ENCODE data around the gene DICER1. TPM values are rescaled to one million over a fixed set of nuclear protein-coding genes. Genes with fewer than 3 reads are reported as not detected.

The DICER1 gene
- total RNA-seq, 1 experiment from 2014 or later: 48.0 TPM

DNA sequence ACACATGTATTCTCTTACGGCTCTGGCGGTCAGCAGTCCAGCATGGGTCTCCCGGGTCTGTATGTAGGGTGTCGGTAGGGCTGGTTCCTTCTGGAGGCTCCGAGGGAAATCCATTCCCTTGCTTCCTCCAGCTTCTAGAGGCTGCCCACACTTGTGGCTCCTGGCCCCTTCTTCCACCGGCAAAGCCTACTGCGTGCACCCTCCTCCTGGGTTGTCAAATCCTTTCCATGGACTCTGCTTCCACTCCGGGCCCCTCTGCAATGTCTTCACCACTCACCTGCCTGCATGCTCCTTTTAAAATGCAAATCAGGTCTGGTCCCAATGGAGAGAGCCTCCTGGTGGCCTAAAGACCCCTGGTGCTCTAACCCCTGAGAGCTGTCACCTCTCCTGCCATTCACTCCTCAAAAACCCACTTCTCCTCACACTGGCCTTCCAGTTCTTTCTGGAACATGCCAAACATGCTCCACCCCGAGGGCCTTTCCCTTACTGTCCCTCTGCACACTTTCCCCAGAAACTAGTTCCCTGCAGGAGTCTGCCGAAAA, 108.5 kb downstream of the DICER1 start:
- in situ Hi-C loops (cut with HindIII; ENCODE audit: low sequenced_read_pairs): no loop called here
- DNase-seq (ENCODE audit: low spot score): no peak

DNA sequence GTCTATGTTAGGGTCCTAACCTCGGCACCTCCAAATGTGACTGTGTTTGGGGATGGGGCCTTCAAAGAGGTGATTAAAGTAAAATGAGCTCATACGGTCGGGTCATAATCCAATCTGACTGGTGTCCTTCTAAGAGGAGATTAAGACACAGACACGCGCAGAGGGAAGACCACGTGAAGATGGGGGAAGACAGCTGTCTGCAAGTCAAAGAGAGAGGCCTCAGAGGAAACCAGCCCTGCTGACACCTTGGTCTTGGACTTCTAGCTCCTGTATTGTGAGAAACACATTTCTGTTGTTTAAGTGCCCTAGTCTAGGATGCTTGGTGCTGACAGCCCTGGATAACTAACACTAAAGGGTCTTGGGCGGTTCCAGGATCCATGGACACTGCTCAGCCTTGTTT, 109.6 kb downstream of the DICER1 start:
- DNase-seq (ENCODE audit: low spot score): no peak
- in situ Hi-C loops (cut with HindIII; ENCODE audit: low sequenced_read_pairs): no loop called here

DNA sequence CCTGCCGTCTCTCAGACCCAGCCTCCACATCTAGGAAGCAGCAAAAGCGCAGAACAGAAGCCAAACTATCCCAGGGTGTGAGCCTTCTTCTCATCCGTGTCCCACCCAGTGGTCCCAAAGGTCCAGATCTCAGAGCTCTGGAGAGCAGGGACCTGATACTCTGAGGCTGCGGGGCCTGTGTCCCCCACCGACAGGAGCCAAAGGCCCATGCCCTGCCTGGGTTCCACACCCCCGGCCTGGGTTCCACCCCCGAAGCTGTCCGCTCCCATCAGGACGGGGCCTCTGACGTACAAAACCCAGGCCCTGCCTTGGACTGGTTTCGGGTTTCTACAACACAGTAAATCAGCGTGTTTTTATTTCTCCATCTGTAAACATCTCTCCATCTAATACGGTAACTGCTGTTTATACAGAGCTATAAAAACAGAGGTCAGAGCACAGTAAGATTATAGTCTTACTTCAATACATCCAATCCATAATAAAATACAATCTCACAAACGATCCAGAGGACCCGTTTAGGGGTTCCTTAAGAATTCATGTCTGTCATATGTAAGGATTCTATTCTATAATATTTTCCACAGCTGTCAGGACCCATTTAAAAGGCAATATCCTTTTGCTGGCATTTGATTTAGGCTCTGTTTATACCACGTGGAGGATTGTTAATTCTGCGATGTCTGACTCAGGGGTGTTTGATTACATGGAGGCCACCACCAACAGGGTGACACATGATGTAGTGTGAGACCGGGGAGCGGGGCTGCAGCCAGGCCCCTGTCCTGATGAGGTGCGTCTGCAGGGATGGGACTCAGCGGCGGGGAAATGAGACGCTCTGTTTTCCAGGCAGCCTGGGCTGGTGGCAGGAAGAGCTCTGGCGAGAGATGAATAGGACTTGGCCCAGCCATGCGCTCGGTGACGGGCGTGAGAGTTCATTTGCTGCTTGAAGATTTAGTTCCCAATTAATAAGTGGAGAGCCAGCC, 110.3 kb downstream of the DICER1 start:
- DNase-seq (ENCODE audit: low spot score): no peak
- in situ Hi-C loops (cut with HindIII; ENCODE audit: low sequenced_read_pairs): no loop called here

DNA sequence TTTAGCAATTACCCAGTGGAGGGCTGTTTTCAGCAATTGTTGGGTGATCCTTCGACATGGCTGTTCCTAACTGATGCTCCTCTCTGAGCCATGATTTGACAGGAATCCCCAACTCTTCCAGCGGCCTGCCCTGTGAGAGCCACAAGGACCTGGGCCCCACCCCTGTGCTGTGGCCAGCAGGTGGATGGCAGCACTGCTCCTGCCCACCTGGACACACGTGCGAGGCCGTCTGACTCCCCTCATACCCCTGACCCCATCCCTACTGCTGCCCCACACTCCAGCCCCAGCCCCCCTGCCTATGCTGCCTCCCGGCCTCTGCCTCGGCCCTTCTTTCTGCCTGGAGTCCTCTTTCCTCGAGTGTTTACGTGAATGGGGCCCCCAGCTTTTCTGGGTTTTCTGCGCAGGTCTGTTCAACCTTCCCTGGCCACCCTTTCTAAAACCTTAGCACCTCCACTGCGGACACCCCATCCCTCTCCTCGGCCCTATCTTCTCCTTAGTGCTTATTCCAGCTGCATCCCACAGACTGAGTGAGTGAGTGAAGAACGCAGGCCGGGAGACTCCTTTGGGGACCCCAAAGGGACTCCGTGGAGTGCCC, 111.4 kb downstream of the DICER1 start:
- no peak for DNase-seq (ENCODE audit: low spot score)
- in situ Hi-C loops (cut with HindIII; ENCODE audit: low sequenced_read_pairs): no loop called here

DNA sequence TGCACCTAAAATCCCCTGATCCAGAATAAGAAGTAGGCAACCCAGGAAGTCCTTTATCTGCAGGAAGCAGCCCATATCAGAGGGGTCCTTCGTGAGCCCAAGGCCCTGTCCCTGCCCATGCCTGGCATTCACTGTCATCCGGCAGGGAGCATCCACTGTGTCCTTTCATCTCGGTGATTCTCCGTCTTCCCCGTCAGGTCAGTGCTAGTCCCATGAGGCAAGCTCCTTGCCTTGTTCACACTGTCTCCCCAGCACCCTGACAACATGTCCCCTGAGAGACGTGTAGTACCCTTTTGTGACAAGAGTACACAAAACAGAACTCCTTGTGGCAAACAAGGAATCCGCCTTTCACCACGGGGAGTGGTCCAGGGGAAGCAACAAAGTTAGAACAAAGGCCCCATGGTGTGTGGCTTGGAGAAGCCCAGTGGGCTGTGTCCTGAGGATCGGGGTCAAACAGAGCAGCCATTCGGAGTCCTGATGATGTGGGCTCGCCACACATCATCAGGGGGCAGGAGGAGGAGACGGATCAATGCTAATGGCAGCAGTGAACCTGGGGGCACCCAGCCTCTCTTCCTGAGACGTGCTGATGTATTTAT, 112.1 kb downstream of the DICER1 start:
- in situ Hi-C loops (cut with HindIII; ENCODE audit: low sequenced_read_pairs): no loop called here

DNA sequence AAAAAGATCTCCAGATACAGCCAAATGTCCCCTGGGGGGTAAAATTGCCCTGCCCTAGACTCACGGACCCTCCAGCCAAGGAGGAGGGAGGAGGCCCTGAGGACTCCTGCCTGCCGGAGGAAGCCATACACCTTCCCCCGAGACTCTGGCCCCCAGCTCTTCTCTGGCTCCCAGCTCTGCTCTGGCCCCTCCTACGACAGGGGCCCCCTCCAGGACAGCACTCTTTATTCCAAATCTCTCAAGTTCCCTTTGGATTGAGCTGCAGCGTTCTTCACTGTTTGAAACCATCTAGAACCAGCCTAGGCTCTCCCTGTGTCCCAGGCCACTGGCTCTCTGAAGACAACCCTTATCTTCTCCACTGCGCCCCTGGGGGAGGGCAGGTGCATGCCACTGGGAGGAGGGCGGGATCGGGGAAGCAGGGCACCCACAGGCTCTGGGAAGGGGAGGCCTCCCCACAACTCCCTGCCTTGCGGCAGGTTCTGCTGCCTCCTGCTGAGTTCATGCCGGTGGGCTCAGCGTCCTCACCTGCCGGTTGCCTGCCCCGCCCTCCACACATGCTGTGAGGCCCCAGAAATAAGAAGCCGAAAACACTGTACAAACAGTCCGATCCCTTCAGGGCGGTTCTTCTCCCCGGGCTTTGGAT, 112.7 kb downstream of the DICER1 start:
- in situ Hi-C loops (cut with HindIII; ENCODE audit: low sequenced_read_pairs): no loop called here
- DNase-seq (ENCODE audit: low spot score): no peak

More for the DNA sequence above, 112.1 kb downstream of the DICER1 start:
- DNase-seq (ENCODE audit: low spot score): no peak

DNA sequence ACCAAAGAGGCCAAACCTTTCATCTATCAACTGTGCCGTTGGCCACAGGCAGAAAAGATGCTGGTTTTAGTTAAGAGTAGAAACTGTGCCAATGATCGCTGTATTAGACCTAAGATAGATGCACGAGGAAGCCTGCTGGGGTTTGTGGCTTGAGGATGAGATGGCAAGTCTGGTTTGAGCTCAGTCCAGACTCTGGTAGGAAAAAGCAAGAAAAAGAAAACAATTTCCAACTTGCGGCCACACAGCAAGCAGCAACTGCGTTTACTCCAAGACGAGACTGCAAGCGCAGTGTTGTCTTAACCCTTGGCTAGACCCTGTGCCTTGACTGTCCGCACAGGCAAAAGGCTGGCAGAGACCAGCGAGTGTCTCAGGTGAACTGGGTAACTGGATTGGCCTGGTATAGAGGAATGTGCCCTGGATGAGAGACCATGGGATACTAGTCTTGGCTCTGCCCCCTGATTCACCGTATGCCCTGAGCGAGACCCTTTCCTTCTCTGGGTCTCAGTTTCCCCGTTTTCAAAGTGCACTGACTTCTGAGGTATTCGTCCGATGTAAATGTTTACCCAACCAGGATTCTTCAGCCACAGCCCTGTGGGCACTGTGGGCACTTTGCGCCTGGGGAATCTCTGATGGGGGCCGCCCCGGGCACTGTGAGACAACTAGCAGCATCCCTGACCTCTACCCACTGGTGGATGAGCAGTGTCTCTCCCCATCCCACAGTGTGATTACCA, 113.4 kb downstream of the DICER1 start:
- in situ Hi-C loops (cut with HindIII; ENCODE audit: low sequenced_read_pairs): no loop called here
- no peak for DNase-seq (ENCODE audit: low spot score)

DNA sequence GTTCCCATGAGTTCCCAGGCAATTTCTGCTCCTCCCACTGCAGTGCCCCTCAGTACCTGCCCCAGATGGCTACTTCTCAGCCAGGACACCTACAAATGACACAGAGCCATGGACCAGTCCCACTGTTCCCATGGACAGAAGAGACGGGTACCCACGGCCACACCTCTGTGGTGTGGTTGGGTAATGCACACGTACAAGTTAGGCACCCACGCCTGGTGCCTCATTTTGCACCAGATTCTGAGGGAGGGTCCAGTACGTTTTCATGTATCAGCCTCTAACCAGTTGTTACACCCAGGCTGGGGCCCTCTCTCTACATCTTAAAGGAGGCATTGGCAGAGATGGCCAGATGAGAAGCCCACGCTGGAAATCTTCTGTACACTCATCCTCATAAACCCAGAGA, 114.0 kb downstream of the DICER1 start:
- no peak for DNase-seq (ENCODE audit: low spot score)
- in situ Hi-C loops (cut with HindIII; ENCODE audit: low sequenced_read_pairs): no loop called here

DNA sequence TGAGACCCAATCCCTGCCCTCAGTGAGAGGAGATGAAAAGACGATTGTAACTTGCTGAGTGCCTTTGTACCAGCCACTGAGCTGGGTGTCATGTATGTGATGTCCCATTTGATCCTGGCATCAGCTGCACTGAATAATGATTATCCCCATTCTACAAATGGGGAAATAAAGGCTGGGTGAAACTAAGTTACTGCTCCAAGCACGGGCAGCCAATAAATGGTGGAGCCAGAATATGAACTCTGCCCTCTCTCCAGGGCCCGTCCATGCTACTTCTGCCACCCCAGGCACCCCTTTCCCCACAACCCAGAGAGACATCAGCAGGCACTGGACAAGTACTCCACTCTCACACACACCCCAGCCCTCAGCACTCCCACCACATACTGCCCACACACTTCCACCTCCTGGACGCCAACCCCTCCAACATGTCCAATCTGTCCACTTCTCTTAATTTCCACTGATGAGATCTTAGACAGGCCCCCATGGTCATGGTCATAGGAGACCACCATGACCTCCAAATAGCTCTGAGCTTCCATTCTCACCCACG, 115.8 kb downstream of the DICER1 start:
- in situ Hi-C loops (cut with HindIII; ENCODE audit: low sequenced_read_pairs): no loop called here
- no peak for DNase-seq (ENCODE audit: low spot score)

DNA sequence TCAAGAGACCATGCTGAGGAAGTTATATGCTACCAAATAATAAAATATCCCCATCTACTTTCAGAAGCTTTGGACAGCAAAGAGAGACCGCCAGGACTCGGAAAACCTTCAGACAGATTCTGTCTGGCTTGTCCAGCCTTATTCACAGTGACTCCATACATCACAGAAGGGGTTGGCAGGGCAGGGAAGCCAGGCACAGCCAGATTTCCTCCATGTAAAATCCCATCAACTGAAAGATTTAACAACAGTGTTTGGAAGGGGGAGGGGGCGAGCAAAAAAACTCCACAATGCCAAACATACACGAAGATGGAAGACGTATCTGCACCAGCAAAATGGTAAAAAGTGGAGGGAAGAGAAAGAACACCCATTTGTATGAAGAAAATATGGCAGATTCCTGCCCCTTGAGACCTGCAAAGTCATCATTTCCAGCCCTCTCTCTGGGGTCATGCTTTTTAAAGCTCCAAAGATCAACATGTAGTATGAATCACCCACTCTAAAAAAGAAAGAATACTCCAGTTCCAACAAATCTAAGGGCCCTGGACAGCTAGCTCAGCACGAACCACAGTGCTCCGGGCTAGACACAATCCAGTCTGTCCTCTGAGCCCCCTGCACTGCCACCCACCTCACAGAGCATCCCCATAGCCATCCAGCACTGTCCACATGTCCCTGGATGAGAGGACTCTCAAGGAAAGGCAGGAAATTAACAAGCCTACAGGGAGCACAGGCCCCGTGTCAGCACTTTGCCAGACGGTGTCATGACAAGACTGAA, 116.4 kb downstream of the DICER1 start:
- in situ Hi-C loops (cut with HindIII; ENCODE audit: low sequenced_read_pairs): no loop called here
- DNase-seq (ENCODE audit: low spot score): no peak

DNA sequence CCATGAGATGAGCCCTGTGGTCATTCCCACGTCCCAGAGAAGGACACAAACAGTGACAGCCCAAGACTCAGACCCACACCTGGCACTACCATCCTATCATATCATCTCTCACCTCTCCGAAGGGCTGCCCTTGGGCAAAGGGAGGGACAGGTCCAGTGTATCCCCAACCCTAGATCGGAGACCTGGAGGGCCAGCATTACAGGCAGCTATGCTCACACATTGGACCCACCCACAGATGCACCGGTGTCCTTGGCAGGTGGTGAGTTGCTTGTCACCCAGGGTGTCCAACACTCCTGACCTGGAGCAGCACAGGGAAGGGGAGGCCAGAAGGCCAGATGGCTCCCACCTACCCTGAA, 117.4 kb downstream of the DICER1 start:
- no peak for DNase-seq (ENCODE audit: low spot score)
- in situ Hi-C loops (cut with HindIII; ENCODE audit: low sequenced_read_pairs): no loop called here

DNA sequence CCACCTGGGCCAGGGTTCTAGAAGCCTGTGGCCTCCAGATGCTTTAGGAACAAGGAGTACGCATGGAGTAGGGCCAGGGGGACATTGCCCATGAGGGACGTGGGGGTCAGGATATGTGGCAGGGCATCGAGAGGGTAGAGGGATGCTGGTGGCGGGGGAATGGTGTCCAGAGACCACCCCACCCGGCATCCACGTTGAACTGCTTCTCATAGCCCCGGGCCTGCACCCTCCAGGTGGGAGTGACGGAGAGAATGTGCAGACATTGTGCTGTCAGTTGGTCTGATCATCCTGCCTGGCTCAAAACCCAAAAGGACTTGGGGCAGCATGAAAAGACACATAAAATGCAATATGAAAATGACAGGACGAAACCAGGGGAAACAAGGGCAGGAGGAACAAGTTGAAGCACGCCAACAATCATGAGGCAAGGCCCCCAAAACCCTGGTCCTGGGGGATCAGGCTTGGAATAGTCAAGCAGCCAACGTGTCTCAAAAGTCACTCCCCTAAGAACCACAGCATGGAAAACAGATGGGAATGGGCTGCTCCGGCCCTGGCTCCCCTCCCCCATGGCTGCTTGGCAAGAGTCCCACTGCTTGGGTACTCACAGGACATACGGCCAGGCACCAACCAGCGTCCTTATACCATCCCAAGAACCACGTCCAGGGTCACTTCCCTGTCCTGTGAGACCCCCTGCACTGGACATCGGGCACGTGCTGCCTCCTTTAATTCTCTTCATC, 117.9 kb downstream of the DICER1 start:
- no peak for DNase-seq (ENCODE audit: low spot score)

DNA sequence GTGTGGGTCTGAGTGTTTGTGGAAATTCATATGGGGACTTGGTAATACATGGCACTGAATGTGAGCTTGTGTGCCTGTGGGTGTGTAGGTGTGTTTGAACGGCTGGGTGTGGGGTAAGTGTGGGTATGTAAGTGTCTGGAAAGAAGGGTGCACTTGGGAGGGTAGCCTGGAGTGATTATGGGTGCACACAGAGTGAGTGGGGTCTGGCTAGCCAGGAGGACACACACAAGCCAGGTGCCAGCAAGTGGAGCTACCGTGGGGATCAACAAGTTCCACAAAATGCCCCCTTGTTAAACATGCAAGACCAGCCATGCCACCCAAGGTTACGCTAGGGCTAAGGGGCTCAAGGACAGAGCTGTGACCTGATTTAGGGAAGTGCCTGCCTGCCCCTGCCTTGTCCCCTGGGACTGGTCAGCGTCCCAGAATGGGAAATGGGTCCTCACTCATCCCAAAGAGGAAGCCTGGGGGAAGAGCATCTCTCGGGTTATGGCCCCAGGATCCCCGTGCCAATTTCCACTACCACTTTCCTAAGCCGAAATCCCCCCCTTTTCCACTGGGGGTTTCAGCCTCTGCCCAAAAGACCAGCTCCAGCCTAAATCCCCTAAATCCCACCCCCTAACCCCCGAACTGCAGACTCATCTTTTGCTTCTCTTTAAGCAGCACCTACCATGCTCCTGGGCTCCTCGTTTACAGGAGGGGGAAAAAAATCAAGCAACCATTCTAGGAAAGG, 118.6 kb downstream of the DICER1 start:
- in situ Hi-C loops (cut with HindIII; ENCODE audit: low sequenced_read_pairs): no loop called here
- no peak for DNase-seq (ENCODE audit: low spot score)

More for the DNA sequence above, 117.9 kb downstream of the DICER1 start:
- in situ Hi-C loops (cut with HindIII; ENCODE audit: low sequenced_read_pairs): no loop called here

DNA sequence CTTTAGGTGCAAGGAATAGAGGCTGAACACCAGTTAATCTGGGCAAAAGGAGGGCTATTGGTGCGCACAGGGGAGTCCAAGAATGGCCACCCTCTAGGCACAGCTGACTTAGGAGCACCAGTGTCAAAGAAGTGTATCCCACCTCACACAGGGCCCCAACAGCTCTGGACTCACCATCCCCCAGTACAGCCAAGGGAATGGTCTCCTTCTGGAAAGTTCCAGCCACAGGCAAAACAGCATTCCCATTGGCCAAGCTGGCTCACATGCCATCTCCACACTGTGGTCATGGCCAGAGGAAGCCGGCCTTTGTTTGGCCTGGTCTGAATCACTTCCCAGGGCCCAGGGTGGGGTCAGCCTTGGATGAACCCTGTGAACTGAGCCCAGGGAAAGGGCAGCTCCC, 120.1 kb downstream of the DICER1 start:
- in situ Hi-C loops (cut with HindIII; ENCODE audit: low sequenced_read_pairs): no loop called here
- no peak for DNase-seq (ENCODE audit: low spot score)
